Measurements from ENCODE around the gene CNTNAP2. TPM values are rescaled to one million over a fixed set of nuclear protein-coding genes. Genes with fewer than 3 reads are reported as not detected.

CNTNAP2 gene
- total and polyA plus RNA-seq, 4 donors: 0.14 to 2.3 (median 1.1) TPM

- no peak for DNase-seq (ENCODE audit: low spot score)
- WGBS: 78% methylated on average over 3 of the region's 3 CpGs
- Histone ChIP-seq H3K9ac (ENCODE audit: low read depth in 1 of 2, low read length in 2 of 2) (no peak overlapping the region), H3K36me3 (ENCODE audit: control insufficient read depth in 4 of 4, insufficient read depth in 3 of 4, low read depth in 1 of 4, low read length in 3 of 4) (no peaks in the 10 kb centered on the region), H3K4me1 (ENCODE audit: control insufficient read depth in 4 of 4, insufficient read depth in 4 of 4, low read length in 3 of 4) (no peaks in the 10 kb centered on the region), H3K4me3 (ENCODE audit: low read depth in 1 of 3, low read length in 3 of 3) (no peak overlapping the region), H3K9me3 (ENCODE audit: control insufficient read depth in 4 of 4, low read length in 3 of 4) (no peaks in the 10 kb centered on the region), H3K27me3 (ENCODE audit: control insufficient read depth in 4 of 4, insufficient read depth in 4 of 4, low read length in 3 of 4) (no peaks in the 10 kb centered on the region), H3K27ac (ENCODE audit: low read depth in 1 of 2, low read length in 2 of 2) (no peak overlapping the region)
- TF ChIP-seq SP1 (IDR thresholded peaks at IDR 0.05): no peak
- TF ChIP-seq ATF3 (IDR thresholded peaks at IDR 0.05): no peak
- no peak for TF ChIP-seq RAD21 (IDR thresholded peaks at IDR 0.05)
- TF ChIP-seq REST (IDR thresholded peaks at IDR 0.05): no peak
- no peak for TF ChIP-seq NR2F2 (IDR thresholded peaks at IDR 0.05)
- no peak for TF ChIP-seq ZBTB33 (IDR thresholded peaks at IDR 0.05)
- TF ChIP-seq JUND (IDR thresholded peaks at IDR 0.05): no peak
- TF ChIP-seq FOXA2 (IDR thresholded peaks at IDR 0.05): no peak
- TF ChIP-seq RXRA (IDR thresholded peaks at IDR 0.05): no peak
- TF ChIP-seq EGR1 (IDR thresholded peaks at IDR 0.05; ENCODE audit: low read depth in 2 of 2): no peak
- no peak for TF ChIP-seq GABPA (IDR thresholded peaks at IDR 0.05 in 1 of 2, conservative IDR thresholded peaks at IDR 0.05 in 1 of 2)
- TF ChIP-seq HNF4G (IDR thresholded peaks at IDR 0.05): no peak
- TF ChIP-seq MAX (IDR thresholded peaks at IDR 0.05): no peak
- TF ChIP-seq TAF1 (conservative IDR thresholded peaks at IDR 0.05): no peak
- no peak for TF ChIP-seq CTCF (IDR thresholded peaks at IDR 0.05; ENCODE audit: low read depth, low read length, missing input control)
These were observed 174.1 kb downstream of the CNTNAP2 start for GRCh38 chr7:146290746-146291145.

- Histone ChIP-seq H3K9me3 (ENCODE audit: control insufficient read depth in 4 of 4, low read length in 3 of 4) (no peaks in the 10 kb centered on the region), H3K4me3 (ENCODE audit: low read depth in 1 of 3, low read length in 3 of 3) (no peak overlapping the region), H3K9ac (ENCODE audit: low read depth in 1 of 2, low read length in 2 of 2) (no peak overlapping the region), H3K36me3 (ENCODE audit: control insufficient read depth in 4 of 4, insufficient read depth in 3 of 4, low read depth in 1 of 4, low read length in 3 of 4) (no peaks in the 10 kb centered on the region), H3K27ac (ENCODE audit: low read depth in 1 of 2, low read length in 2 of 2) (no peak overlapping the region), H3K4me1 (ENCODE audit: control insufficient read depth in 4 of 4, insufficient read depth in 4 of 4, low read length in 3 of 4) (no peaks in the 10 kb centered on the region), H3K27me3 (ENCODE audit: control insufficient read depth in 4 of 4, insufficient read depth in 4 of 4, low read length in 3 of 4) (no peaks in the 10 kb centered on the region)
- 74% methylated on average over 1 of the region's 1 CpG for WGBS
- no peak for TF ChIP-seq EGR1 (IDR thresholded peaks at IDR 0.05; ENCODE audit: low read depth in 2 of 2)
- TF ChIP-seq SP1 (IDR thresholded peaks at IDR 0.05): no peak
- TF ChIP-seq JUND (IDR thresholded peaks at IDR 0.05): no peak
- TF ChIP-seq CTCF (IDR thresholded peaks at IDR 0.05; ENCODE audit: low read depth, low read length, missing input control): no peak
- no peak for TF ChIP-seq HNF4A (conservative IDR thresholded peaks at IDR 0.05)
- no peak for DNase-seq (ENCODE audit: low spot score)
These were observed 175.3 kb downstream of the CNTNAP2 start for GRCh38 chr7:146291900-146292299.
